ENCODE results near the gene MAML3. TPM values are rescaled to one million over a fixed set of nuclear protein-coding genes. Genes with fewer than 3 reads are reported as not detected.

The MAML3 gene
- total RNA-seq, 2 experiments from 2014 or later, result 2.0 to 2.4 TPM

GRCh38 chr4:139940600-139940999, 213.4 kb downstream of the MAML3 start:
- ChIA-PET CTCF (interaction anchor here (0.7 to 1.0 kb wide), 2 partner anchors 12 to 812 kb away, joined by 3 to 4 read pairs; no protein-coding TSS in a partner anchor), POLR2A (no interaction called here)
- no peaks in the 10 kb centered on the region for H3K27me3 Mint-ChIP-seq
- no peak overlapping the region for H3K4me3 Mint-ChIP-seq
- no peak overlapping the region for H3K27ac Mint-ChIP-seq
- ATAC-seq (no peak), DNase-seq (no peak)
- no peaks in the 10 kb centered on the region for H3K9me3 Mint-ChIP-seq
- no peak for TF ChIP-seq CTCF (IDR thresholded peaks at IDR 0.05)
- H3K4me1 Mint-ChIP-seq (ENCODE audit: low read depth), result no peaks in the 10 kb centered on the region
- intact Hi-C loops (cut with micrococcal nuclease), result no loop called here
- H3K36me3 Mint-ChIP-seq (ENCODE audit: low read depth), result no peaks in the 10 kb centered on the region

- no peak for TF ChIP-seq CTCF (IDR thresholded peaks at IDR 0.05)
Measured at GRCh38 chr4:139938414-139938813, 215.6 kb downstream of the MAML3 start.

GRCh38 chr4:139935911-139936310, 218.1 kb downstream of the MAML3 start:
- H3K27me3 Mint-ChIP-seq, result no peaks in the 10 kb centered on the region
- DNase-seq (no peak), ATAC-seq (no peak)
- intact Hi-C loops (cut with micrococcal nuclease), result no loop called here
- H3K36me3 Mint-ChIP-seq (ENCODE audit: low read depth), result no peaks in the 10 kb centered on the region
- ChIA-PET POLR2A (no interaction called here), CTCF (interaction anchor here (1.0 kb wide), 1 partner anchor 424 kb away, joined by 3 read pairs; no protein-coding TSS in a partner anchor)
- H3K27ac Mint-ChIP-seq, result no peak overlapping the region
- no peaks in the 10 kb centered on the region for H3K4me1 Mint-ChIP-seq (ENCODE audit: low read depth)
- no peak overlapping the region for H3K4me3 Mint-ChIP-seq
- no peaks in the 10 kb centered on the region for H3K9me3 Mint-ChIP-seq
- no peak for TF ChIP-seq CTCF (IDR thresholded peaks at IDR 0.05)

More at GRCh38 chr4:139938414-139938813, 215.6 kb downstream of the MAML3 start:
- Mint-ChIP-seq H3K27ac (no peak overlapping the region), H3K36me3 (ENCODE audit: low read depth) (no peaks in the 10 kb centered on the region), H3K4me3 (no peak overlapping the region), H3K9me3 (no peaks in the 10 kb centered on the region), H3K4me1 (ENCODE audit: low read depth) (no peaks in the 10 kb centered on the region), H3K27me3 (no peaks in the 10 kb centered on the region)
- intact Hi-C loops (cut with micrococcal nuclease), result no loop called here
- DNase-seq, result no peak
- CTCF ChIA-PET, result no interaction called here
- no peak for ATAC-seq
- POLR2A ChIA-PET, result no interaction called here

GRCh38 chr4:139934708-139935195, 219.2 kb downstream of the MAML3 start:
- Mint-ChIP-seq H3K27ac (no peak overlapping the region), H3K36me3 (ENCODE audit: low read depth) (no peaks in the 10 kb centered on the region), H3K27me3 (no peaks in the 10 kb centered on the region), H3K4me1 (ENCODE audit: low read depth) (no peaks in the 10 kb centered on the region), H3K9me3 (no peaks in the 10 kb centered on the region), H3K4me3 (no peak overlapping the region)
- ChIA-PET CTCF (no interaction called here), POLR2A (no interaction called here)
- DNase-seq (no peak), ATAC-seq (no peak)
- intact Hi-C loops (cut with micrococcal nuclease), result no loop called here
- no peak for TF ChIP-seq CTCF (IDR thresholded peaks at IDR 0.05)

GRCh38 chr4:139934057-139934707, 219.8 kb downstream of the MAML3 start:
- H3K4me3 Mint-ChIP-seq, result no peak overlapping the region
- no peaks in the 10 kb centered on the region for H3K4me1 Mint-ChIP-seq (ENCODE audit: low read depth)
- TF ChIP-seq CTCF (IDR thresholded peaks at IDR 0.05), result no peak
- no peaks in the 10 kb centered on the region for H3K36me3 Mint-ChIP-seq (ENCODE audit: low read depth)
- intact Hi-C loops (cut with micrococcal nuclease), result no loop called here
- ATAC-seq, result no peak
- H3K27ac Mint-ChIP-seq, result no peak overlapping the region
- no peak for DNase-seq
- CTCF ChIA-PET, result no interaction called here
- POLR2A ChIA-PET, result no interaction called here
- H3K9me3 Mint-ChIP-seq, result no peaks in the 10 kb centered on the region
- H3K27me3 Mint-ChIP-seq, result no peaks in the 10 kb centered on the region

Data from activated CD8-positive, alpha-beta T cell treated with anti-CD3 and anti-CD28 coated beads for 36 hours (primary cell).